ENCODE measurements around the gene FRMD5. TPM values are rescaled to one million over a fixed set of nuclear protein-coding genes. Genes with fewer than 3 reads are reported as not detected.

FRMD5 gene
- total and polyA plus RNA-seq, 2 donors (not counting 1 experiment from before 2014, with no cell fraction given): not detected

- no peak overlapping the region for H3K27ac ChIP-seq (ENCODE audit: low read length in 2 of 2)
- H3K4me3 Mint-ChIP-seq: no peak overlapping the region
- 81% methylated on average over 2 of the region's 2 CpGs for WGBS (ENCODE audit: insufficient coverage)
These were observed 102.8 kb downstream of the FRMD5 start for GRCh38 chr15:44092221-44092620.

DNA sequence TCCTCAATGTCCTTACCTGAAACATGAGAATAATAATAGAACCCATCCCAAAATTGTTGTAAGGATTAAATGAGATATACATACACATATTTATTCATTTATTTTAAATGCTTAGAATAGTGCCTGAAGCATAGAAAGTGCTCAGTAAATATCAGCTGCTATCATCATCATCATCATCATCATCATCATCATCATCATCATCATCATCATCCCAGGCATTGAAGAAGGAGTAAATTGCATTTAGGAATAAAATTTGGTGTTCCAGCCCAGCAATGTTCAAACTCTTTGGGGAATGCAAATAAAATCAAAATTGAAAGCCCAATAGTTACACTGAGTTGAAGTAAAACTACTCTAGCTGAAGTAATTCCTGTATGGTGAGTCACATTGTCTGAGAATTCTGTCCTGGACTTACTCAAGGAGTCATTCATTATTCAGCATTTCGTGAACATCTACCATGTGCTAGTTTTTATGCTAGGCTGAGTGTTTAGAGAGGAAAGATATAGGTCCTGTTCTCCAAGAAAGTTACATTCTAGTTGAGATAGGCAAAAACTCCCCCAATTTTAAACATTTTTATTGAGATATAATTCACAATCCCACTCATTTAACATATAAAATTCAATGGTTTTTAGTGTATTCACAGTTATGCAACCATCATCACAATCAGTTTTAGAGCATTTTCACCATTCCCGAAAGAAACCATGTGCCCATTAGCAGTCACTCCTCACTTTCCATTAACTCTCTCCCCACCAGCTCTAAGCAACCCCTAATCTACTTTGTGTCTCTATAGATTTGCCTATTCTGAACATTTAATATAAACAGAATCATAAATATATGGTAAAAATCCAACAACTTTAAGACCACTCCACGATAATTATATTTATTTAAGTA is 107.2 kb downstream of the FRMD5 start:
- no peaks in the 10 kb centered on the region for H4K20me1 ChIP-seq (ENCODE audit: control insufficient read depth, insufficient read depth, low read length, poor library complexity, severe bottlenecking)
- CTCF ChIA-PET: no interaction called here
- no peak overlapping the region for H3K9ac ChIP-seq (ENCODE audit: low read length)
- no peak overlapping the region for H3K27ac ChIP-seq (ENCODE audit: low read length in 2 of 2)
- ATAC-seq (ENCODE audit: low read depth): no peak
- TF ChIP-seq EZH2 (IDR thresholded peaks at IDR 0.05; ENCODE audit: borderline replicate concordance, insufficient read depth, low read depth, low read length, poor library complexity, severe bottlenecking): no peak
- TF ChIP-seq, protein P1, sequence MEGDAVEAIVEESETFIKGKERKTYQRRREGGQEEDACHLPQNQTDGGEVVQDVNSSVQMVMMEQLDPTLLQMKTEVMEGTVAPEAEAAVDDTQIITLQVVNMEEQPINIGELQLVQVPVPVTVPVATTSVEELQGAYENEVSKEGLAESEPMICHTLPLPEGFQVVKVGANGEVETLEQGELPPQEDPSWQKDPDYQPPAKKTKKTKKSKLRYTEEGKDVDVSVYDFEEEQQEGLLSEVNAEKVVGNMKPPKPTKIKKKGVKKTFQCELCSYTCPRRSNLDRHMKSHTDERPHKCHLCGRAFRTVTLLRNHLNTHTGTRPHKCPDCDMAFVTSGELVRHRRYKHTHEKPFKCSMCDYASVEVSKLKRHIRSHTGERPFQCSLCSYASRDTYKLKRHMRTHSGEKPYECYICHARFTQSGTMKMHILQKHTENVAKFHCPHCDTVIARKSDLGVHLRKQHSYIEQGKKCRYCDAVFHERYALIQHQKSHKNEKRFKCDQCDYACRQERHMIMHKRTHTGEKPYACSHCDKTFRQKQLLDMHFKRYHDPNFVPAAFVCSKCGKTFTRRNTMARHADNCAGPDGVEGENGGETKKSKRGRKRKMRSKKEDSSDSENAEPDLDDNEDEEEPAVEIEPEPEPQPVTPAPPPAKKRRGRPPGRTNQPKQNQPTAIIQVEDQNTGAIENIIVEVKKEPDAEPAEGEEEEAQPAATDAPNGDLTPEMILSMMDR (IDR thresholded peaks at IDR 0.05): no peak
- H3K9me3 Mint-ChIP-seq (ENCODE audit: insufficient read depth): no peaks in the 10 kb centered on the region
- no peak overlapping the region for H3K4me3 ChIP-seq (ENCODE audit: control extremely low read depth in 1 of 5, extremely low read depth in 1 of 5, insufficient read depth in 1 of 5, low read depth in 2 of 5, low read length in 4 of 5)
- H3K79me2 ChIP-seq (ENCODE audit: control insufficient read depth, insufficient read depth, low read length): no peaks in the 10 kb centered on the region
- POLR2A ChIA-PET: no interaction called here
- H3K36me3 ChIP-seq (replicated peaks in 1 of 2; ENCODE audit: control extremely low read depth in 1 of 2, control insufficient read depth in 1 of 2, extremely low read depth in 1 of 2, insufficient read depth in 2 of 2, low read length in 1 of 2): no peaks in the 10 kb centered on the region
- H3K27me3 Mint-ChIP-seq: peaks cover 3% of the 10 kb centered on the region
- no peak overlapping the region for H2AFZ ChIP-seq (ENCODE audit: insufficient read depth, low read depth, low read length, poor library complexity, severe bottlenecking)
- no peaks in the 10 kb centered on the region for H3K4me1 ChIP-seq (ENCODE audit: control insufficient read depth in 2 of 2, insufficient read depth in 2 of 2, low read length in 2 of 2)
- no peak overlapping the region for H3K27ac Mint-ChIP-seq
- H3K4me2 ChIP-seq (replicated peaks; ENCODE audit: low read depth, low read length, poor library complexity, severe bottlenecking): no peak overlapping the region
- peaks cover 0 to 2% (median 0%) of the 10 kb centered on the region in 4 experiments for H3K27me3 ChIP-seq (replicated peaks in 1 of 4; ENCODE audit: control extremely low read depth in 1 of 4, control insufficient read depth in 3 of 4, insufficient read depth in 4 of 4, low read length in 3 of 4)
- no peak for DNase-seq
- peaks cover 10% of the 10 kb centered on the region for H3K4me1 Mint-ChIP-seq
- intact Hi-C loops (cut with micrococcal nuclease): no loop called here
- no peak overlapping the region for H3K4me3 Mint-ChIP-seq
- H3K9me3 ChIP-seq (ENCODE audit: control extremely low read depth in 1 of 3, control insufficient read depth in 2 of 3, insufficient read depth in 1 of 3, low read length in 2 of 3): no peaks in the 10 kb centered on the region
- WGBS (ENCODE audit: insufficient coverage): 83% methylated on average over 1 of the region's 3 CpGs

More at GRCh38 chr15:44092221-44092620, 102.8 kb downstream of the FRMD5 start:
- Mint-ChIP-seq H3K4me1 (no peaks in the 10 kb centered on the region), H3K27ac (no peak overlapping the region), H3K9me3 (ENCODE audit: insufficient read depth) (no peaks in the 10 kb centered on the region), H3K27me3 (peaks cover 18% of the 10 kb centered on the region)
- H3K79me2 ChIP-seq (ENCODE audit: control insufficient read depth, insufficient read depth, low read length): no peaks in the 10 kb centered on the region
- H3K4me1 ChIP-seq (ENCODE audit: control insufficient read depth in 2 of 2, insufficient read depth in 2 of 2, low read length in 2 of 2): no peaks in the 10 kb centered on the region
- H3K36me3 ChIP-seq (replicated peaks in 1 of 2; ENCODE audit: control extremely low read depth in 1 of 2, control insufficient read depth in 1 of 2, extremely low read depth in 1 of 2, insufficient read depth in 2 of 2, low read length in 1 of 2): no peaks in the 10 kb centered on the region
- H3K27me3 ChIP-seq (replicated peaks in 1 of 4; ENCODE audit: control extremely low read depth in 1 of 4, control insufficient read depth in 3 of 4, insufficient read depth in 4 of 4, low read length in 3 of 4): peaks cover 0 to 8% (median 0%) of the 10 kb centered on the region in 4 experiments
- ChIA-PET POLR2A (no interaction called here), CTCF (no interaction called here)
- no peak overlapping the region for H3K9ac ChIP-seq (ENCODE audit: low read length)
- H2AFZ ChIP-seq (ENCODE audit: insufficient read depth, low read depth, low read length, poor library complexity, severe bottlenecking): no peak overlapping the region
- ATAC-seq (ENCODE audit: low read depth) (no peak), DNase-seq (no peak)
- H3K4me3 ChIP-seq (ENCODE audit: control extremely low read depth in 1 of 5, extremely low read depth in 1 of 5, insufficient read depth in 1 of 5, low read depth in 2 of 5, low read length in 4 of 5): no peak overlapping the region
- no peaks in the 10 kb centered on the region for H3K9me3 ChIP-seq (ENCODE audit: control extremely low read depth in 1 of 3, control insufficient read depth in 2 of 3, insufficient read depth in 1 of 3, low read length in 2 of 3)
- intact Hi-C loops (cut with micrococcal nuclease): no loop called here
- no peak overlapping the region for H3K4me2 ChIP-seq (replicated peaks; ENCODE audit: low read depth, low read length, poor library complexity, severe bottlenecking)
- H4K20me1 ChIP-seq (ENCODE audit: control insufficient read depth, insufficient read depth, low read length, poor library complexity, severe bottlenecking): no peaks in the 10 kb centered on the region
- TF ChIP-seq EZH2 (IDR thresholded peaks at IDR 0.05; ENCODE audit: borderline replicate concordance, insufficient read depth, low read depth, low read length, poor library complexity, severe bottlenecking): no peak
- TF ChIP-seq, protein P1 (IDR thresholded peaks at IDR 0.05): no peak
